Ishikawa (cell line): ENCODE data around the gene ATXN1.

ENCODE experiments used
- YY1 ChIP-seq: IDR thresholded peaks from 2 replicates; pipeline ENCODE4 v1.6.1; 2012; ENCODE audit warnings: low read depth
- TF ChIP-seq, protein P1 (sequence below): IDR thresholded peaks from 2 replicates; pipeline ENCODE4 v1.6.1; 2012

GRCh38 chr6:16785496-16785895 is 24.2 kb upstream of the ATXN1 start:
- TF ChIP-seq YY1, result no peak
- TF ChIP-seq, protein P1, sequence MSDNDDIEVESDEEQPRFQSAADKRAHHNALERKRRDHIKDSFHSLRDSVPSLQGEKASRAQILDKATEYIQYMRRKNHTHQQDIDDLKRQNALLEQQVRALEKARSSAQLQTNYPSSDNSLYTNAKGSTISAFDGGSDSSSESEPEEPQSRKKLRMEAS, result no peak
